Measurements from ENCODE around the gene PCDH10. TPM values are rescaled to one million over a fixed set of nuclear protein-coding genes. Genes with fewer than 3 reads are reported as not detected.

PCDH10 gene
- polyA plus RNA-seq, 1 of the 3 experiments (the other 2 are of a cell fraction), result 0.02 TPM

DNA sequence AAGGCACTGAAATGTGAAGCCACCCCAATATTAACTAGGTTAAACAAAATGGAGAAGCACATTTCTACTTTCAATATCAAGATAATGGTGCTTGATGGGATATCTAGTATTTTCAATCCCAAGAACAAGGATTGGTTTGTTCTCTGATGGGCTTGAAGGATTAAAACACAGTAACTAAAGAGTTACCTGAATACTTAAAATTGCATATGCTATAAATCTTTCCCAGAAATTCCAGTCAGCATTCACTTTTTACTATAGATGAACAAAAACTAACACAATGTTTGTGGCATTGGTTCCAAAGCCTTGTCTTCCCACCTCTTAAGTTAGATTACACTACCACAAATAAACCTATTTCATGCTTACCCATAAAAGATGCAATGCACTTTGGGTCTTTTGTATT lies 3.9 kb upstream of the PCDH10 start:
- H4K20me1 ChIP-seq (ENCODE audit: insufficient read depth), result no peaks in the 10 kb centered on the region
- no peak overlapping the region for H3K9ac ChIP-seq
- no peaks in the 10 kb centered on the region for H3K9me2 ChIP-seq
- no peak overlapping the region for H2AFZ ChIP-seq (ENCODE audit: low read depth)
- H3F3A ChIP-seq (replicated peaks; ENCODE audit: insufficient read depth), result peaks cover 5% of the 10 kb centered on the region
- no peak overlapping the region for H3K4me2 ChIP-seq
- no peaks in the 10 kb centered on the region for H3K36me3 ChIP-seq (replicated peaks in 1 of 2; ENCODE audit: control insufficient read depth in 1 of 2, insufficient read depth in 2 of 2, low read length in 1 of 2)
- TF ChIP-seq YY1 (IDR thresholded peaks at IDR 0.05; ENCODE audit: low read depth) (no peak), EP300 (IDR thresholded peaks at IDR 0.05; ENCODE audit: borderline replicate concordance in 1 of 2, low read depth in 1 of 2, low read length in 1 of 2) (no peak), EZH2phosphoT487 (IDR thresholded peaks at IDR 0.05; ENCODE audit: borderline replicate concordance, low read depth) (no peak), MEF2A (IDR thresholded peaks at IDR 0.05; ENCODE audit: borderline replicate concordance, low read depth) (no peak), TAF1 (IDR thresholded peaks at IDR 0.05; ENCODE audit: borderline replicate concordance, low read depth, low read length) (no peak)
- TF ChIP-seq, protein P1, sequence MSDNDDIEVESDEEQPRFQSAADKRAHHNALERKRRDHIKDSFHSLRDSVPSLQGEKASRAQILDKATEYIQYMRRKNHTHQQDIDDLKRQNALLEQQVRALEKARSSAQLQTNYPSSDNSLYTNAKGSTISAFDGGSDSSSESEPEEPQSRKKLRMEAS (IDR thresholded peaks at IDR 0.05; ENCODE audit: low read depth), result no peak
- H3K27ac ChIP-seq (ENCODE audit: low read depth in 2 of 2, low read length in 1 of 2), result no peak overlapping the region
- DNase-seq, result no peak
- no peak overlapping the region for H3K4me3 ChIP-seq (ENCODE audit: low read depth in 2 of 2, low read length in 1 of 2)
- H3K79me2 ChIP-seq (ENCODE audit: insufficient read depth), result no peaks in the 10 kb centered on the region
- no peaks in the 10 kb centered on the region for H3K9me3 ChIP-seq
- ChIA-PET POLR2A (no interaction called here), CTCF (interaction anchor here (0.9 kb wide), 1 partner anchor 13 kb away, joined by 3 read pairs; no protein-coding TSS in a partner anchor)
- peaks cover 46% of the 10 kb centered on the region for H3K27me3 ChIP-seq (ENCODE audit: insufficient read depth)
- H3K4me1 ChIP-seq (ENCODE audit: control insufficient read depth in 1 of 2, insufficient read depth in 2 of 2, low read depth in 1 of 2, low read length in 1 of 2), result peaks cover 0 to 16% of the 10 kb centered on the region in 2 experiments; a peak in 2 of 4 replicates

DNA sequence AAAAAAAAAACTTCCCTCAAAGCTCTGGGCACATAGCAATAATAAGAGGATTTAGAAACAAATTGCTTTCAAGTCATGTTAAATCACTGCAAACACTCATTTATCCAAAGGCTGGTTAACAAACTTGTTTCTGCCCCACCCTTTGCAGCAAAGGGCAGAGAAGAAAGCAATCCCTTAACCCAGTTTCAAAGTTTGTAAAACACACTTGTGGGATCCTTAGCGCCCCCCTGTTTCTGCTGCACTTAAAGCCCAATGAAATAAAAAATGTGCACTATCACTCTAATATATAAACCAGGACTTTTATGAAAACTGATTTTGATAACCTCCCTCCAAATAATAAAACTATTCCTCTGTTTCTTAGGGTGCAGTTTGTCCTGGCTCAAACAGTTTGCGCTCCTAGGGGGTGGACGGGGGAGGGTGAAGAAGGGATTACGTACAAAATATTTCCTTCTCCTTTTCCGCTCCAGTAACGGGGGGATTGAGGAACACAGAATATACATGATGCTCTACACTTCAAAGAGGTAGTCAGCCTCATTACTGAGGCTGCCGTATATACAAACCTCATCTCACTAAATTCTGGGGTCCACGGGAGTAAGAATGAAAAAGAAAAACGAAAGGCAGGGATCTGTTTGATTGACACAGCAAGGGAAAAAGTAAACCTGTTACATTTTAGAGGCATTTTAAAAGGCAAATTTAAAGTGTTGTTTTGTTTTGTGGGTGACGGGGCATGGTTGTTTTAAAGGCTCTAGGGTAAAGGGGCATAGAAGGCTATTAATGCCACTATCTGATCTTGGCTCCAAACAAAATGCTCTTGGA lies 3.1 kb upstream of the PCDH10 start:
- Histone ChIP-seq H2AFZ (ENCODE audit: low read depth) (no peak overlapping the region), H3F3A (replicated peaks; ENCODE audit: insufficient read depth) (peaks cover 5% of the 10 kb centered on the region), H3K9ac (no peak overlapping the region), H3K36me3 (replicated peaks in 1 of 2; ENCODE audit: control insufficient read depth in 1 of 2, insufficient read depth in 2 of 2, low read length in 1 of 2) (no peaks in the 10 kb centered on the region), H3K27ac (ENCODE audit: low read depth in 2 of 2, low read length in 1 of 2) (no peak overlapping the region), H3K27me3 (ENCODE audit: insufficient read depth) (peaks cover 53% of the 10 kb centered on the region), H3K4me2 (peak overlapping the region; percentile 77), H3K4me3 (ENCODE audit: low read depth in 2 of 2, low read length in 1 of 2) (peak overlapping the region in 1 of 2 experiments; percentile 48; a peak in 1 of 4 replicates), H3K9me2 (no peaks in the 10 kb centered on the region), H3K79me2 (ENCODE audit: insufficient read depth) (no peaks in the 10 kb centered on the region), H4K20me1 (ENCODE audit: insufficient read depth) (no peaks in the 10 kb centered on the region), H3K4me1 (ENCODE audit: control insufficient read depth in 1 of 2, insufficient read depth in 2 of 2, low read depth in 1 of 2, low read length in 1 of 2) (peaks cover 0 to 18% of the 10 kb centered on the region in 2 experiments; a peak in 2 of 4 replicates), H3K9me3 (no peaks in the 10 kb centered on the region)
- no peak for DNase-seq
- TF ChIP-seq EP300 (IDR thresholded peaks at IDR 0.05; ENCODE audit: borderline replicate concordance in 1 of 2, low read depth in 1 of 2, low read length in 1 of 2), result no peak
- TF ChIP-seq, protein P2, sequence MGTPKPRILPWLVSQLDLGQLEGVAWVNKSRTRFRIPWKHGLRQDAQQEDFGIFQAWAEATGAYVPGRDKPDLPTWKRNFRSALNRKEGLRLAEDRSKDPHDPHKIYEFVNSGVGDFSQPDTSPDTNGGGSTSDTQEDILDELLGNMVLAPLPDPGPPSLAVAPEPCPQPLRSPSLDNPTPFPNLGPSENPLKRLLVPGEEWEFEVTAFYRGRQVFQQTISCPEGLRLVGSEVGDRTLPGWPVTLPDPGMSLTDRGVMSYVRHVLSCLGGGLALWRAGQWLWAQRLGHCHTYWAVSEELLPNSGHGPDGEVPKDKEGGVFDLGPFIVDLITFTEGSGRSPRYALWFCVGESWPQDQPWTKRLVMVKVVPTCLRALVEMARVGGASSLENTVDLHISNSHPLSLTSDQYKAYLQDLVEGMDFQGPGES (IDR thresholded peaks at IDR 0.05; ENCODE audit: low read depth, low read length), result no peak
- TF ChIP-seq, protein P1 (IDR thresholded peaks at IDR 0.05; ENCODE audit: low read depth), result no peak
- no peak for TF ChIP-seq POLR2AphosphoS5 (IDR thresholded peaks at IDR 0.05; ENCODE audit: low read depth, low read length)
- no peak for TF ChIP-seq FOXM1 (IDR thresholded peaks at IDR 0.05; ENCODE audit: low read depth)
- no peak for TF ChIP-seq NFIC (IDR thresholded peaks at IDR 0.05; ENCODE audit: borderline replicate concordance)
- no peak for TF ChIP-seq JUND (IDR thresholded peaks at IDR 0.05)
- TF ChIP-seq SIN3A (IDR thresholded peaks at IDR 0.05; ENCODE audit: borderline replicate concordance, low read depth, low read length), result no peak
- TF ChIP-seq YY1 (IDR thresholded peaks at IDR 0.05; ENCODE audit: low read depth), result no peak
- no peak for TF ChIP-seq TEAD4 (IDR thresholded peaks at IDR 0.05; ENCODE audit: borderline replicate concordance, insufficient read depth)
- no peak for TF ChIP-seq RCOR1 (IDR thresholded peaks at IDR 0.05; ENCODE audit: low read length)
- TF ChIP-seq, protein P3, sequence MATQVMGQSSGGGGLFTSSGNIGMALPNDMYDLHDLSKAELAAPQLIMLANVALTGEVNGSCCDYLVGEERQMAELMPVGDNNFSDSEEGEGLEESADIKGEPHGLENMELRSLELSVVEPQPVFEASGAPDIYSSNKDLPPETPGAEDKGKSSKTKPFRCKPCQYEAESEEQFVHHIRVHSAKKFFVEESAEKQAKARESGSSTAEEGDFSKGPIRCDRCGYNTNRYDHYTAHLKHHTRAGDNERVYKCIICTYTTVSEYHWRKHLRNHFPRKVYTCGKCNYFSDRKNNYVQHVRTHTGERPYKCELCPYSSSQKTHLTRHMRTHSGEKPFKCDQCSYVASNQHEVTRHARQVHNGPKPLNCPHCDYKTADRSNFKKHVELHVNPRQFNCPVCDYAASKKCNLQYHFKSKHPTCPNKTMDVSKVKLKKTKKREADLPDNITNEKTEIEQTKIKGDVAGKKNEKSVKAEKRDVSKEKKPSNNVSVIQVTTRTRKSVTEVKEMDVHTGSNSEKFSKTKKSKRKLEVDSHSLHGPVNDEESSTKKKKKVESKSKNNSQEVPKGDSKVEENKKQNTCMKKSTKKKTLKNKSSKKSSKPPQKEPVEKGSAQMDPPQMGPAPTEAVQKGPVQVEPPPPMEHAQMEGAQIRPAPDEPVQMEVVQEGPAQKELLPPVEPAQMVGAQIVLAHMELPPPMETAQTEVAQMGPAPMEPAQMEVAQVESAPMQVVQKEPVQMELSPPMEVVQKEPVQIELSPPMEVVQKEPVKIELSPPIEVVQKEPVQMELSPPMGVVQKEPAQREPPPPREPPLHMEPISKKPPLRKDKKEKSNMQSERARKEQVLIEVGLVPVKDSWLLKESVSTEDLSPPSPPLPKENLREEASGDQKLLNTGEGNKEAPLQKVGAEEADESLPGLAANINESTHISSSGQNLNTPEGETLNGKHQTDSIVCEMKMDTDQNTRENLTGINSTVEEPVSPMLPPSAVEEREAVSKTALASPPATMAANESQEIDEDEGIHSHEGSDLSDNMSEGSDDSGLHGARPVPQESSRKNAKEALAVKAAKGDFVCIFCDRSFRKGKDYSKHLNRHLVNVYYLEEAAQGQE (IDR thresholded peaks at IDR 0.05; ENCODE audit: low read depth, low read length), result no peak
- TF ChIP-seq, protein P4, sequence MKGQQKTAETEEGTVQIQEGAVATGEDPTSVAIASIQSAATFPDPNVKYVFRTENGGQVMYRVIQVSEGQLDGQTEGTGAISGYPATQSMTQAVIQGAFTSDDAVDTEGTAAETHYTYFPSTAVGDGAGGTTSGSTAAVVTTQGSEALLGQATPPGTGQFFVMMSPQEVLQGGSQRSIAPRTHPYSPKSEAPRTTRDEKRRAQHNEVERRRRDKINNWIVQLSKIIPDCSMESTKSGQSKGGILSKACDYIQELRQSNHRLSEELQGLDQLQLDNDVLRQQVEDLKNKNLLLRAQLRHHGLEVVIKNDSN (IDR thresholded peaks at IDR 0.05; ENCODE audit: borderline replicate concordance, low read depth), result no peak
- TF ChIP-seq FOSL2 (IDR thresholded peaks at IDR 0.05; ENCODE audit: borderline replicate concordance, low read depth), result no peak
- POLR2A ChIA-PET, result no interaction called here
- CTCF ChIA-PET, result interaction anchor here (0.5 to 3.7 kb wide), 42 partner anchors 8 to 1632 kb away, joined by 3 to 44 read pairs (median 4); no protein-coding TSS in a partner anchor
- 3% methylated on average over 10 of the region's 10 CpGs for WGBS (ENCODE audit: low lambda C conversion rate)

Data from SK-N-SH (cell line).